GM12878 (cell line): ENCODE measurements around the gene CTNNA3. TPM values are rescaled to one million over a fixed set of nuclear protein-coding genes. Genes with fewer than 3 reads are reported as not detected.

ENCODE experiments used
- ATAC-seq: fragments of 200-7000 bp; cut with Tn5 transposase; 3 replicates; pipeline ENCODE4 v1.9.1; 2020; ENCODE audit warnings: mild to moderate bottlenecking, moderate library complexity
- BruUV-seq: library from RNA; stranded (reverse); fragments of 400-500 nt; replicated peaks from 2 replicates; lab custom pipeline; 2021; lab: Mats Ljungman, UMichigan
- CTCF ChIA-PET: fragments of 300-600 bp; sonication (Branson Sonifier 250); formaldehyde crosslinking; extraction: SDS; loops from one replicate; lab custom pipeline; 2021; ENCODE audit warnings: inconsistent platforms; lab: Yijun Ruan, JAX
- POLR2A ChIA-PET: fragments of 350-600 bp; formaldehyde crosslinking; extraction: SDS; loops from one replicate; lab custom pipeline; 2021; ENCODE audit warnings: inconsistent platforms; lab: Charles Lee
- RAD21 ChIA-PET: fragments of 300-600 bp; sonication (Branson Sonifier 250); formaldehyde crosslinking; loops from one replicate; lab custom pipeline; 2023; ENCODE audit warnings: antibody characterized with exemption; ENCODE audit not compliant: unreplicated experiment; lab: Charles Lee
- SMC1A ChIA-PET: fragments of 300-600 bp; sonication (Branson Sonifier 250); formaldehyde crosslinking; loops from one replicate; lab custom pipeline; 2023; ENCODE audit not compliant: unreplicated experiment, uncharacterized antibody; lab: Charles Lee
- DNase-seq: peaks from one replicate; pipeline ENCODE4 v3.0.0-alpha.2; 2011; ENCODE audit warnings: low read depth, low spot score
- FAIRE-seq: peaks from 3 replicates; lab custom pipeline; 2011; peaks lifted over from hg19 to GRCh38; lab: Jason Lieb, UNC
- H2AFZ ChIP-seq: 2 replicates; pipeline ENCODE4 v1.6.0; 2011; ENCODE audit warnings: low read depth, low read length, control low read depth; ENCODE audit not compliant: control insufficient read depth
- H3K27ac ChIP-seq: 2 replicates; pipeline ENCODE4 v1.5.1; 2011; ENCODE audit warnings: control low read depth; ENCODE audit not compliant: control insufficient read depth, insufficient read depth
- H3K27me3 ChIP-seq, 2 experiments: replicated peaks in 1 of 2; 2 replicates each; pipeline versions ENCODE4 v1.6.0 to v1.6.1; 2011; ENCODE audit warnings: low read length in 1 of 2; ENCODE audit not compliant: control insufficient read depth in 2 of 2, insufficient read depth in 2 of 2
- H3K36me3 ChIP-seq, 2 experiments: 2 replicates each; pipeline ENCODE4 v1.5.1; 2011; ENCODE audit warnings: low read length in 1 of 2; ENCODE audit not compliant: control insufficient read depth in 2 of 2, insufficient read depth in 2 of 2
- H3K4me1 ChIP-seq: 2 replicates; pipeline ENCODE4 v1.6.1; 2011; ENCODE audit warnings: mild to moderate bottlenecking, low read length, moderate library complexity, mixed read lengths; ENCODE audit not compliant: control insufficient read depth, insufficient read depth
- H3K4me2 ChIP-seq: 2 replicates; pipeline ENCODE4 v1.6.0; 2011; ENCODE audit warnings: control low read depth; ENCODE audit not compliant: control insufficient read depth, insufficient read depth
- H3K4me3 ChIP-seq: fragments of 200-600 bp; sonication (generic); 2 replicates; pipeline ENCODE4 v1.5.1; 2016
- H3K79me2 ChIP-seq: 2 replicates; pipeline ENCODE4 v1.6.0; 2011; ENCODE audit warnings: low read length; ENCODE audit not compliant: control insufficient read depth, insufficient read depth
- H3K9ac ChIP-seq: 2 replicates; pipeline ENCODE4 v1.8.0; 2011; ENCODE audit warnings: low read length, control low read depth, mixed read lengths; ENCODE audit not compliant: control insufficient read depth, insufficient read depth
- H3K9me3 ChIP-seq: replicated peaks from 3 replicates; pipeline ENCODE4 v1.5.1; 2011; ENCODE audit warnings: mild to moderate bottlenecking, low read length; ENCODE audit not compliant: control insufficient read depth, insufficient read depth
- H4K20me1 ChIP-seq: 2 replicates; pipeline ENCODE4 v1.6.0; 2011; ENCODE audit not compliant: control insufficient read depth, insufficient read depth
- CBX5 ChIP-seq: sonication (generic); IDR thresholded peaks from 2 replicates; pipeline ENCODE4 v1.6.1; 2016; ENCODE audit warnings: low read depth, moderate library complexity, mild to moderate bottlenecking, inconsistent platforms
- FOXK2 ChIP-seq: fragments of 450-650 bp; IDR thresholded peaks from 2 replicates; pipeline ENCODE4 v1.6.1; 2017; ENCODE audit warnings: mild to moderate bottlenecking, moderate library complexity
- FOXM1 ChIP-seq: IDR thresholded peaks from 2 replicates; pipeline ENCODE4 v1.6.1; 2012; ENCODE audit warnings: low read depth, mild to moderate bottlenecking, inconsistent platforms, low read length, moderate library complexity
- MYB ChIP-seq: fragments of 150-350 bp; IDR thresholded peaks from 2 replicates; pipeline ENCODE4 v1.6.1; 2014; ENCODE audit warnings: mild to moderate bottlenecking, low read depth, low read length, borderline replicate concordance
- PAX8 ChIP-seq: fragments of 450-650 bp; IDR thresholded peaks from 2 replicates; pipeline ENCODE4 v1.6.1; 2017; ENCODE audit warnings: mild to moderate bottlenecking, moderate library complexity
- RAD21 ChIP-seq: IDR thresholded peaks from 2 replicates; pipeline ENCODE4 v1.6.1; 2011; ENCODE audit warnings: mild to moderate bottlenecking, low read depth, low read length, moderate library complexity; ENCODE audit not compliant: insufficient read depth
- ZBED1 ChIP-seq: IDR thresholded peaks from 2 replicates; pipeline ENCODE4 v1.6.1; 2016; ENCODE audit warnings: borderline replicate concordance
- WGBS: methylation state at CpG from one replicate; pipeline ENCODE4 v1.1.6; 2016; ENCODE audit warnings: low lambda C conversion rate; ENCODE audit not compliant: insufficient replicate concordance, insufficient coverage; ENCODE audit errors: missing lambda C conversion rate; 5-methylcytosine and 5-hydroxymethylcytosine counted together
- in situ Hi-C: fragments of 300-500 bp; cut with MboI; formaldehyde crosslinking; loops from 9 replicates; pipeline ENCODE4 v1.14.3; 2018; ENCODE audit warnings: mixed read lengths
- intact Hi-C: fragments of 100-400 bp; cut with micrococcal nuclease; formaldehyde crosslinking; loops from one replicate; pipeline ENCODE4 v1.14.2; 2022; ENCODE audit not compliant: unreplicated experiment
- polyA plus RNA-seq, 11 experiments: library from polyadenylated mRNA; depleted of rRNA in 4 of 11; unstranded in 6 of 11; stranded (reverse) in 5 of 11; fragments of >200 nt; fragmentation: Nextera tagmentation in 4 of 11; fragmentation: Illumina TruSeq in 1 of 11; extraction: Ambion mirVana in 4 of 11; extraction: Trizol in 1 of 11; gene quantifications; 1 replicate in 1 of 11; 2 replicates in 10 of 11; pipeline versions ENCODE4 v1.2.1 to v1.2.3, GENCODE V29; 2011 to 2016; ENCODE audit warnings: inconsistent platforms in 2 of 11, missing spikeins in 2 of 11, low read depth in 1 of 11
- total RNA-seq, 4 experiments: library from RNA; depleted of rRNA in 3 of 4; stranded (reverse); fragments of >200 nt in 3 of 4; fragmentation: Illumina TruSeq in 1 of 4; extraction: Trizol in 1 of 4; gene quantifications; 2 replicates each; pipeline versions ENCODE4 v1.2.1 to v1.2.3, GENCODE V29; 2013 to 2021
- TF ChIP-seq, protein P1 (sequence below): IDR thresholded peaks from 2 replicates; pipeline ENCODE4 v1.6.1; 2012; ENCODE audit warnings: low read depth, low read length, improper control_type of control experiment
- TF ChIP-seq, protein P2 (sequence below): fragments of 150-350 bp; IDR thresholded peaks from 2 replicates; pipeline ENCODE4 v1.6.1; 2014; ENCODE audit warnings: mild to moderate bottlenecking, low read depth, low read length

CTNNA3 gene
- total and polyA plus RNA-seq, 10 of the 15 experiments (the other 5 are each of a cell fraction or from before 2014, with no cell fraction given): under 0.01 to 4.5 (median 0.22) TPM; not detected in 2

DNA sequence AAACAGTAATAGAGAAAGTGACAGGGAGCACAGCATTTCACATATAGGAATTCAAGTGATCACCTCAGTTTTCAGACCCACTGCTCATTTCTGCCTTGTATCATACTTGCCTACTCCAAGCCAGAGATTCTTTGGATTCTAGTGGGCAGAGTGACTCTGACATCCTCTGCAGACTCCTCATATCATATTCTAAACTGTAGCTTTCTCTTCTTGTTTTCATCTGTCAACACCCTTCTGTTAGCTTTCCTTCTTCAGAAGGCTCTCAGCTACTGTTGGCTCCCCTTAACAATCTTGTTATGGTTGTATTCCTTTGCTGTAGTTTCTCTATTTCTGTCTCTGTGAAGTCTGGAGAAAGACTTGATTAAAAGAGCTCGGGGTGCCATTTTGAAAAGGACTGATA is 120.5 kb downstream of the CTNNA3 start:
- RAD21 ChIA-PET: no interaction called here
- H3K79me2 ChIP-seq: no peaks in the 10 kb centered on the region
- no TSS peak for BruUV-seq
- H3K27ac ChIP-seq: no peak overlapping the region
- H3K4me1 ChIP-seq: no peaks in the 10 kb centered on the region
- intact Hi-C loops (no loop called here), in situ Hi-C loops (no loop called here)
- CTCF ChIA-PET: interaction anchor here (0.7 to 1.3 kb wide), 3 partner anchors 10 to 204 kb away, joined by 3 read pairs; no protein-coding TSS in a partner anchor
- WGBS: 7% methylated on average over 1 of the region's 1 CpG
- H2AFZ ChIP-seq: no peak overlapping the region
- POLR2A ChIA-PET: interaction anchor here (1.1 kb wide), 1 partner anchor 41 kb away, joined by 4 read pairs; no protein-coding TSS in a partner anchor
- no peak overlapping the region for H3K4me3 ChIP-seq
- H3K9ac ChIP-seq: no peak overlapping the region
- DNase-seq (no peak), ATAC-seq (no peak), FAIRE-seq (no peak)
- H3K4me2 ChIP-seq: no peak overlapping the region
- SMC1A ChIA-PET: interaction anchor here (0.8 to 1.1 kb wide), 3 partner anchors 20 to 122 kb away, joined by 3 read pairs; no protein-coding TSS in a partner anchor
- no peaks in the 10 kb centered on the region for H3K9me3 ChIP-seq
- H3K36me3 ChIP-seq: no peaks in the 10 kb centered on the region
- TF ChIP-seq FOXK2 (no peak), ZBED1 (no peak), RAD21 (no peak), MYB (no peak), CBX5 (no peak), FOXM1 (no peak), PAX8 (no peak)
- TF ChIP-seq, protein P1, sequence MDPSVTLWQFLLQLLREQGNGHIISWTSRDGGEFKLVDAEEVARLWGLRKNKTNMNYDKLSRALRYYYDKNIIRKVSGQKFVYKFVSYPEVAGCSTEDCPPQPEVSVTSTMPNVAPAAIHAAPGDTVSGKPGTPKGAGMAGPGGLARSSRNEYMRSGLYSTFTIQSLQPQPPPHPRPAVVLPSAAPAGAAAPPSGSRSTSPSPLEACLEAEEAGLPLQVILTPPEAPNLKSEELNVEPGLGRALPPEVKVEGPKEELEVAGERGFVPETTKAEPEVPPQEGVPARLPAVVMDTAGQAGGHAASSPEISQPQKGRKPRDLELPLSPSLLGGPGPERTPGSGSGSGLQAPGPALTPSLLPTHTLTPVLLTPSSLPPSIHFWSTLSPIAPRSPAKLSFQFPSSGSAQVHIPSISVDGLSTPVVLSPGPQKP: no peak
- TF ChIP-seq, protein P2, sequence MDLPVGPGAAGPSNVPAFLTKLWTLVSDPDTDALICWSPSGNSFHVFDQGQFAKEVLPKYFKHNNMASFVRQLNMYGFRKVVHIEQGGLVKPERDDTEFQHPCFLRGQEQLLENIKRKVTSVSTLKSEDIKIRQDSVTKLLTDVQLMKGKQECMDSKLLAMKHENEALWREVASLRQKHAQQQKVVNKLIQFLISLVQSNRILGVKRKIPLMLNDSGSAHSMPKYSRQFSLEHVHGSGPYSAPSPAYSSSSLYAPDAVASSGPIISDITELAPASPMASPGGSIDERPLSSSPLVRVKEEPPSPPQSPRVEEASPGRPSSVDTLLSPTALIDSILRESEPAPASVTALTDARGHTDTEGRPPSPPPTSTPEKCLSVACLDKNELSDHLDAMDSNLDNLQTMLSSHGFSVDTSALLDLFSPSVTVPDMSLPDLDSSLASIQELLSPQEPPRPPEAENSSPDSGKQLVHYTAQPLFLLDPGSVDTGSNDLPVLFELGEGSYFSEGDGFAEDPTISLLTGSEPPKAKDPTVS: no peak
- H4K20me1 ChIP-seq: no peaks in the 10 kb centered on the region
- no peaks in the 10 kb centered on the region for H3K27me3 ChIP-seq
